HG02870 (cell line): Measurements from ENCODE around the gene MAGED1.
"Not testable (repeated sequence)": the region's sequence is repeated elsewhere in the genome, so short reads cannot be mapped to it uniquely, and the experiment has no call there.

ENCODE experiments used
- ATAC-seq: cut with Tn5 transposase; IDR thresholded peaks from one replicate; pipeline ENCODE4 v1.9.1; 2021; ENCODE audit warnings: mild to moderate bottlenecking, moderate library complexity; ENCODE audit not compliant: unreplicated experiment

Gene MAGED1

GRCh38 chrX:51893931-51894696 is 691 bp downstream of the MAGED1 start:
- ATAC-seq, result no peak

- ATAC-seq, result no peak
These were observed 1.4 kb downstream of the MAGED1 start for GRCh38 chrX:51894697-51895336.

GRCh38 chrX:51896626-51897025 is 3.2 kb downstream of the MAGED1 start:
- ATAC-seq, result no peak

- no peak for ATAC-seq
These were observed 6.3 kb downstream of the MAGED1 start for GRCh38 chrX:51899741-51900140.

GRCh38 chrX:51902510-51903050 is 9.2 kb downstream of the MAGED1 start:
- ATAC-seq, result no peak

DNA sequence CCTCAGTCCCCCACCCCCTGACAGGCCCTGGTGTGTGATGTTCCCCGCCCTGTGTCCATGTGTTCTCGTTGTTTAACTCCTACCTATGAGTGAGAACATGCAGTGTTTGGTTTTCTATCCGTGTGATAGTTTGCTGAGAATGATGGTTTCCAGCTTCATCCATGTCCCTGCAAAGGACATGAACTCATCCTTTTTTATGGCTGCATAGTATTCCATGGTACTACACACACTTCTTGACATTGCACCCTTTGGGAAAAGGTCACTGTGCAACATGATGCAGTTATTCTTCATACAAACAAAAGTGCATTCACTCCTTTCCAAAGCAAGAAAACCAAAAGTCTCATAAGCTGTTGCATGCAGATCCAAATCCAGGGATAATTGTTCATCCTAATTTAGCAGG is 11.7 kb downstream of the MAGED1 start:
- ATAC-seq, result not testable (repeated sequence)

- no peak for ATAC-seq
These were observed 12.3 kb downstream of the MAGED1 start for GRCh38 chrX:51905711-51906110.

GRCh38 chrX:51917604-51918003 is 24.2 kb downstream of the MAGED1 start:
- no peak for ATAC-seq

DNA sequence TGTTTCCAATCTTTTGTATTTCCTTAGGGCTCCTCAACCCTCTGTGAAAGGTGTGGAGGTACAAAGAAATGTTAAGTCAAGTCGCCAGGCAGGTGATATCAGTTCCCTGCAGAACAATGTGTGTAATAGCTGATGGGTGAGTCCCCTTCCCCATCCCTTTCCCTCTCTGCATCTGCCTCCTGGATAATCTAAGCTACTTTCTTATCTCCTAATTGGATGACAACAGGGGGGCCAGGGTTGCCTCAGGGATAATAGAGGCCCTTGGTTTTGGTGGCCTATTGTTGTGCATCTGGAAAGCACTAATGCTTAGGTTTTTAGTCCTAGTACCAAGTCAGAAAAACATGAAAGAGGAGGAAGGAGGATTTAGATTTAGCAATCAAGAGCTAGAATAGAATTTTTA is 29.1 kb downstream of the MAGED1 start:
- no peak for ATAC-seq

- no peak for ATAC-seq
These were observed 38.2 kb downstream of the MAGED1 start for GRCh38 chrX:51931566-51932150.
